Superior temporal gyrus (tissue), 1 donor: ENCODE results near the gene SLC4A5.

Experiments used
- DNase-seq: peaks from one replicate; pipeline ENCODE4 v3.0.0-alpha.2; 2016; ENCODE audit errors: extremely low spot score

The SLC4A5 gene

GRCh38 chr2:74316627-74317295, 26.5 kb downstream of the SLC4A5 start:
- DNase-seq: no peak

- DNase-seq: no peak
Observed at GRCh38 chr2:74314107-74314506, 29.1 kb downstream of the SLC4A5 start.

GRCh38 chr2:74313497-74313896, 29.7 kb downstream of the SLC4A5 start:
- DNase-seq: no peak

GRCh38 chr2:74312913-74313312, 30.3 kb downstream of the SLC4A5 start:
- DNase-seq: no peak

DNA sequence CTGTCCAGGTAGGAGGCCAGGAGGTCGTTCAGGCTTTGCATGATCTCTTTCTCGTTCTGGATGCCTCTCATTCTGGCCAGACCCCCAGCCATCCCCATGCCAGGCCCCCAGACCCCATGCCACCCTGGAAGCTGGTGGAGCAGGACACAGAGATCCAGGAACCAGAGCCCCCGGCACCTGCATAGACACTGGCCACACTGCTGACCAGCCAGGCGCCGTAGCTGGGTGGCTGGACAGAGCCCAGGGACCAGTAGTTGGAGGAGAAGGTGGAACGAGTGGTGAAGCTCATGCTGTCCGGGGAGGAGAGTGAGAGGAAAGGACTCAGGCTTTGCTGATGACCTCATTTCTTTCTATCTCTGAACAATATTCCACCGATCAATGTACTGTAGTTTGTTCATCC, 35.5 kb downstream of the SLC4A5 start:
- no peak for DNase-seq

DNA sequence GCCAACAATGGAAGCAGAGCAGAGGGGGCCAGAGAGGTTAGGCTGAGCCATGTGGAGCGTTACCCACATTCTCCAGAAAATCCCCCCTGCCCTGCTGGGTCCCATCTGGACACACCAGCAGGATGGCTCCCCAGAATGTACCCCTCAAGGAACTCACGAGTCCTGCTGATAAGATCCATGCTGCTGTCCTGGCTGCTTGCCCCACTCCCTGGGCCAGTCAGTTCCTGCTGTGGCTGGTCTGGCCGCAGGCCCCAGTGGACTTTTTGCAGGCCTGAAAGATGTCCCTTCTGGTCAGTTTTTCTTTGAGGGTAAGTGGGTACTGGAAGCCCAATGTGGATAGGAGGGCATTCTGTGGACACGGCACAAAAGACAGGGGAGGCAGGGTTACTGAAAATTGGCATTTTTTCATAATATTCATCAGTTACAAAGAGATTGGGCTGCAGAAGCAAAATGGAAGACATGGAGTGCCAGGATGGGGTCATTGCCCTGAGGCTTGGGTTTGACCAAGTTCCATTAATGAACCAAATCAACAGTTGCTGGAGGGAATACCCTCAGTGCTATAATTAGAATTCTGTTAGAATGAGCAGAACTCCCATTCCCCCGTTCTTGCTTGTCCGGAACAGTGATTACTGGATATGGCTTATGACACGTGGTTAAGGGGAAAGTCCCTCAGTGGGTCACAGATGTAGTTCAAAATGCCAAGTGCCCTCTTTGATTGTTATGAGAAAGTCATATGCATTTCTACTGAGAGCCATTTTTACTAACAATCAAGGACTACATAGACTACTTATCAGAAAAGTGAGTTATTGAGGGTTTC, 38.7 kb downstream of the SLC4A5 start:
- no peak for DNase-seq

- no peak for DNase-seq
Observed at GRCh38 chr2:74302865-74303264, 40.4 kb downstream of the SLC4A5 start.

- no peak for DNase-seq
Observed at GRCh38 chr2:74301262-74301661, 42.0 kb downstream of the SLC4A5 start.

DNA sequence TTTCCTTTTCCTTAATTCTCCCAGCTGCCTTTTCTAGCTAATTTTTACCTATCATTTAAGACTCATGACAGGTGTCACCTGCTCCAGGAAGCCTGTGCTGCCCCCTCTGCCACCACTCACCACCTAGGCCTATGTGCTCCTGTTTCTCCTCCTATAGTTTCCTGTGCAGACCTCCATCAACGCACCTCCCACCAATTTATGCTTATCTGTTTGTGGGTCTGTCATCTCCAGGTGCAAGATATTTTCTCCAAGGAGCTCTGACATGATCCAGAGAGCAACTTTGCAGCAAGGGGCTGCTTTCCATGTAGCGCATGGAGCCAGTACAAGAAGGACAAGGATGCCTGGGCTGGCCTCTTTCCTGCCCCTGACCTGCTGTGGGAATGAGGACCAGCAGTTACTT, 42.7 kb downstream of the SLC4A5 start:
- no peak for DNase-seq

GRCh38 chr2:74297950-74298349, 45.3 kb downstream of the SLC4A5 start:
- no peak for DNase-seq

DNA sequence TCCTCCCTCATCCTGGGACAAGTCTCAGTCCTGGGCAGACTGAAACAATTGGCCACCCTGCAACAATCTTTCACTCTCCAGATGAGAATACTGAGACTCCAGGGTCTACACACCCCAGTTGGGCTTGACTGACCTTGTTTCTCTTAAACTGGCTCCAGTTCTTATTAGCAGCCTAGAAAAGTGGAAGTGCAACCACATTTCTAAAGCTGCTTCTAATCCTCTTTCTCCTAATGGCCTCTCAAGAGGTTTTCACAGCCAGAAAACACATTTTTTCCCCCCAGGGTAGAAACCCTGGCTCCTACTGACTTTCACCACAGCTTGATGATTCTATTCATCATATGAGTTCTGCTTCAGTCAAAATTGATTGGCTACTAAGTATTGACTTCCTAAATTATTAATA, 45.8 kb downstream of the SLC4A5 start:
- DNase-seq: no peak

- no peak for DNase-seq
Observed at GRCh38 chr2:74293191-74293991, 49.8 kb downstream of the SLC4A5 start.

GRCh38 chr2:74292751-74293150, 50.5 kb downstream of the SLC4A5 start:
- DNase-seq: no peak

DNA sequence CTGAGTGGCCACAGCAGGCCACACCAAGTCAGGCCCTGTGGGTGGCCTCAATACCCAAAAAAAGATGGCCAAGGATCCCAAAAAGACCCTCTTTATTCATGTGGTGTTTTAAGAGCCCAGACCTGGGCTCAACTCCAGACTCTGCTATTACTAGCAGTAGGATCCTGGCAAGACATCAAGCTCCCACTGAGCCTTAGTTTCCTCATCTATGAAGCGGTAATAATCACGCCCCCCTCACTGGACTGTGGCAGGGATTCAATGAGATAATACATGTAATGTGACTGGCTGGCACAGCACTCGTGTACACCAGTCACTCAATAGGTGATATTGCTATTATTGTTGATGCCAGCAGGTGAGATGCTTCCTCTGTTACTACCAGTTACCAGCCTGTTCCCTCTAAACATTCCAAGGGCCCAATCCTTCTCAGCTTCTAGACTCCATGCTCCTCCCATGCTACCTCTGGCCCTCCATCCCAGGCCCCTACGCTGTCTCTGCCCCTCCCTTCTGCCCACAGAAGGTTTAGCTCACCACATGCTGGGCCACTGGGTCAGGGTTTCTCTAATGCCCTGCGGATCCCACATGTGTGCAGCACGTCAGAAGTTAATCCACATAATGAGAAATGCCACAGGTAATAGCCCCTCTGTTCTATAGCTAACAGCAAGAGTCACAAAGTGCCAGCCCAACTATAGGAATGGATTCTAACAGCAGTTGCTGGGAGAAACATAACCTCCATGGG, 51.2 kb downstream of the SLC4A5 start:
- DNase-seq: no peak

- no peak for DNase-seq
Observed at GRCh38 chr2:74291218-74291544, 52.0 kb downstream of the SLC4A5 start.

GRCh38 chr2:74290466-74291217, 52.6 kb downstream of the SLC4A5 start:
- no peak for DNase-seq

- DNase-seq: no peak
Observed at GRCh38 chr2:74290066-74290465, 53.1 kb downstream of the SLC4A5 start.

GRCh38 chr2:74286725-74287124, 56.5 kb downstream of the SLC4A5 start:
- DNase-seq: no peak

- no peak for DNase-seq
Observed at GRCh38 chr2:74281141-74281975, 61.9 kb downstream of the SLC4A5 start.

- no peak for DNase-seq
Observed at GRCh38 chr2:74278694-74279093, 64.5 kb downstream of the SLC4A5 start.
